GM12801 (cell line): ENCODE measurements around the gene KRT17.

ENCODE experiments used
- TF ChIP-seq, protein P1 (sequence below): IDR thresholded peaks from one replicate; pipeline ENCODE4 v1.5.1; 2011; ENCODE audit warnings: control low read depth; ENCODE audit not compliant: insufficient read length; ENCODE audit errors: extremely low read depth

The KRT17 gene

GRCh38 chr17:41583137-41584127, 40.9 kb downstream of the KRT17 start:
- TF ChIP-seq, protein P1, sequence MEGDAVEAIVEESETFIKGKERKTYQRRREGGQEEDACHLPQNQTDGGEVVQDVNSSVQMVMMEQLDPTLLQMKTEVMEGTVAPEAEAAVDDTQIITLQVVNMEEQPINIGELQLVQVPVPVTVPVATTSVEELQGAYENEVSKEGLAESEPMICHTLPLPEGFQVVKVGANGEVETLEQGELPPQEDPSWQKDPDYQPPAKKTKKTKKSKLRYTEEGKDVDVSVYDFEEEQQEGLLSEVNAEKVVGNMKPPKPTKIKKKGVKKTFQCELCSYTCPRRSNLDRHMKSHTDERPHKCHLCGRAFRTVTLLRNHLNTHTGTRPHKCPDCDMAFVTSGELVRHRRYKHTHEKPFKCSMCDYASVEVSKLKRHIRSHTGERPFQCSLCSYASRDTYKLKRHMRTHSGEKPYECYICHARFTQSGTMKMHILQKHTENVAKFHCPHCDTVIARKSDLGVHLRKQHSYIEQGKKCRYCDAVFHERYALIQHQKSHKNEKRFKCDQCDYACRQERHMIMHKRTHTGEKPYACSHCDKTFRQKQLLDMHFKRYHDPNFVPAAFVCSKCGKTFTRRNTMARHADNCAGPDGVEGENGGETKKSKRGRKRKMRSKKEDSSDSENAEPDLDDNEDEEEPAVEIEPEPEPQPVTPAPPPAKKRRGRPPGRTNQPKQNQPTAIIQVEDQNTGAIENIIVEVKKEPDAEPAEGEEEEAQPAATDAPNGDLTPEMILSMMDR, result no peak

- TF ChIP-seq, protein P1, result no peak
Observed at GRCh38 chr17:41581366-41582060, 42.9 kb downstream of the KRT17 start.

DNA sequence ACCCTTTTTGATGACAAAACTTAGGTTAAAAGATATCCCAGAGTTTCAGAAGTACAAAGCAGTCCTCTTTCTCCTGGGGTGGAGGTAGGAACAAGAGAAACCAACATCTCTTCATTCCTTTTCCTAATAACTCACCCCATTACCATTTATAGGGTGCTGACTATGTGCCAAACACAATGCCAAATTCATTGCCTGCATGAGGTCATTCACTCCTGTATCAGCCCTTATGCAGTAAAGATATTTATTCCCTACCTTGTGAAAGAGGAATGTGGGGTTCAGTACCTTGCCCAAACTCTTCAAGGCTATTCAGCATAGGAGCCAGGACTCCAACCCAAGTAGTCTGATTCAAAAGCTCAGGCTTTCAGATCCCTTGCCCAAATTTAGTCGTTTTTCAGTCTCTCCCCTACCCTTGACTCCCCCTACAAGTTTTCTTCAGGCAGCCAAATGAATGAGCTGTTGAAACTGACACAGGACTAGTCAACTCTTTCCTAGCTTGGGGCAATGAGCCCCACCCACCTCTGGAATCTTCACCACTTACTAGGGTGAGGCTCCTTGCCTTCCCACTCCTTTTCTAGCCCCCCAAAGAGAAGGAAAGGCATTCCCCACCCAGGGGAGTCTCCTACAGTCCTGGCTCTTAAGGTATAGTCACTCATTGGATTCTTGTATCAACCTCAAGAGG, 43.5 kb downstream of the KRT17 start:
- TF ChIP-seq, protein P1, result no peak

- TF ChIP-seq, protein P1, result no peak
Observed at GRCh38 chr17:41580244-41580575, 44.2 kb downstream of the KRT17 start.

DNA sequence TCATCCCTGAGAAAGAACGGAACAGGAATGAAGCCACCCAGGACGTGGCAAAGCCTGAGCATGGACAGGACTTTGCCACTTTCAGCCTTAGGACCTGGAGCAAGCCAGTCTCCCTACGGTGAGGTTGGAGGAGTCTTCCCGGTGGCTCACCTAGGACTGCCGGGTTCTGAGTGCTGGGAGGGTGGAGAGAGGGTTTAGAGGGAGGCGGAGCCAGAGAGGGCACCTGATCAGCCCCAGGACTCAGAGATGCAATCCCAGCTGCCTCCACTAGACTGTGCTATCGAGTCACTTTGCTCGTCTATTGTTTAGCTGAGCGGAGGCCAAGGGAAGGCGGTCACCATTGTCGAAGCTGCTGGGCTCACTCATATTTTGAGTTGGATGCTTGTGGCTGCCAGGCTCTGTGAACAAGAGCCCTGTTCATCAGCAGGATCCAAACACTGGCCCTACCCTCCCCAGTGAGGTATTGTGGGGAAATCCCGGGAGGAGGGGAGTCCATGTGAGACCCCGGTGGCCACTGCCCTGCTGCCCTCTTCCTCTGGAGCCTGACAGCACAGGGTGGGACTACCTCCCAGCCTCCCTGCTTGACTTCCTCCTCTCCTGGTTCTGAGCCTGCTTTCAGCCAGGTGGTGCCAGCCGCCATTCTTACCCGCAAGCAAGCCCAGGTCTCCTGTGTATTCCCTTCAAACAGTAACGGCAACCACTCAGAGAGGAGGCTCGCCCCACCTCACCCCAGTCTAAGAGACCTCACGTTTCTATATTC, 44.7 kb downstream of the KRT17 start:
- TF ChIP-seq, protein P1, result no peak

DNA sequence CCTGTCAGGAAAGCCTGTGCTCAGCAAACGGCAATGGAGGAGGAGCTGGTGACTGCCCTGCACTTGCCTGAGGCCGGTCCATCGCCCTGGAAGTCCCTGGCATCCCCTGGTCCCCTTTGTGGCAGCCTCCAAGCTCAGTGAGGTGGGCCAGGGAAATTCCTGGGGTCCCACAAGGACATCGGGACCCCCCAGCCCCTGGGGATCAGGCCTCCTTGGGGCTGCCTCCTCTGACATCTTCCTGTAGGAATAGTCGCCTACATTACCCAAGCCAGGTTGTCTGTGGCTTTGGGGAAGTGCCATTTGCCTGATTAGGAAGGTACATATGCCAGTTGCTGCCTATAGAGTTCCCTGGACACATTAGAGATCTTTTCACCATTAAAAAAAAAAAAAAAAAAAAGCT, 45.4 kb downstream of the KRT17 start:
- TF ChIP-seq, protein P1, result no peak

GRCh38 chr17:41578538-41578937, 45.8 kb downstream of the KRT17 start:
- TF ChIP-seq, protein P1, result no peak
